ENCODE data around the gene MYO5A. TPM values are rescaled to one million over a fixed set of nuclear protein-coding genes. Genes with fewer than 3 reads are reported as not detected.

Gene MYO5A
- total RNA-seq, 1 experiment from 2014 or later = 29.2 TPM

DNA sequence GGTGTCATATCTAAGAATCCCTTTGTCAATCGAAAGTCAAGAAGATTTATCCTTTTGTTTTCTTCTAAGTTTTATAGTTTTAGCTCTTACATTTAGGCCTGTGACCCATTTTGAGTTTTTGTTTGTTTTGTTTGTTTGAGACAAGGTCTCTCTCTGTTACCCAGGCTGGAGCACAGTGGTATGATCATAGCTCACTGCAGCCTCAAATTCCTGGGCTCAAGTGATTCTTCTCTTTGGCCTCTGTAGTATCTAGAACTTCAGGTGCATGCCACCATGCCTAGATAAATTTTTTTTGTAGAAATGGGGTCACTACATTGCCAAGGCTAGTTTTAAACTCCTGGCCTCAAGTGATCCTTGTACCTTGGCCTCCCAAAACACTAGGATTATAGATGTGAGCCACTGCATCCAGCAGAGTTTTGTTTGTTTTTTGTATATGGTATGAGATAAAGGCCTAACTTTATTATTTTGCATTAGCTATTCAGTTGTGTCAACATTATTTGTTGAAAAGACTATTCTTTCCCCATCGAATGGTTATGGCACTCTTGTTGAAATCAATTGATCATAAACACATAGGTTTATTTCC is 227.3 kb downstream of the MYO5A start:
- no peak overlapping the region for H3K4me3 Mint-ChIP-seq
- no peak for TF ChIP-seq ELF4 (CRISPR knock-in tag; IDR thresholded peaks at IDR 0.05; ENCODE audit: low read depth)
- no peak for TF ChIP-seq ETV6 (CRISPR knock-in tag; IDR thresholded peaks at IDR 0.05)
- TF ChIP-seq ATF1 (CRISPR knock-in tag; IDR thresholded peaks at IDR 0.05) = no peak
- TF ChIP-seq CREM (CRISPR knock-in tag; IDR thresholded peaks at IDR 0.05) = no peak
- TF ChIP-seq, protein P1, sequence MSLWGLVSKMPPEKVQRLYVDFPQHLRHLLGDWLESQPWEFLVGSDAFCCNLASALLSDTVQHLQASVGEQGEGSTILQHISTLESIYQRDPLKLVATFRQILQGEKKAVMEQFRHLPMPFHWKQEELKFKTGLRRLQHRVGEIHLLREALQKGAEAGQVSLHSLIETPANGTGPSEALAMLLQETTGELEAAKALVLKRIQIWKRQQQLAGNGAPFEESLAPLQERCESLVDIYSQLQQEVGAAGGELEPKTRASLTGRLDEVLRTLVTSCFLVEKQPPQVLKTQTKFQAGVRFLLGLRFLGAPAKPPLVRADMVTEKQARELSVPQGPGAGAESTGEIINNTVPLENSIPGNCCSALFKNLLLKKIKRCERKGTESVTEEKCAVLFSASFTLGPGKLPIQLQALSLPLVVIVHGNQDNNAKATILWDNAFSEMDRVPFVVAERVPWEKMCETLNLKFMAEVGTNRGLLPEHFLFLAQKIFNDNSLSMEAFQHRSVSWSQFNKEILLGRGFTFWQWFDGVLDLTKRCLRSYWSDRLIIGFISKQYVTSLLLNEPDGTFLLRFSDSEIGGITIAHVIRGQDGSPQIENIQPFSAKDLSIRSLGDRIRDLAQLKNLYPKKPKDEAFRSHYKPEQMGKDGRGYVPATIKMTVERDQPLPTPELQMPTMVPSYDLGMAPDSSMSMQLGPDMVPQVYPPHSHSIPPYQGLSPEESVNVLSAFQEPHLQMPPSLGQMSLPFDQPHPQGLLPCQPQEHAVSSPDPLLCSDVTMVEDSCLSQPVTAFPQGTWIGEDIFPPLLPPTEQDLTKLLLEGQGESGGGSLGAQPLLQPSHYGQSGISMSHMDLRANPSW (CRISPR knock-in tag; conservative IDR thresholded peaks at IDR 0.05; ENCODE audit: low read depth) = no peak
- TF ChIP-seq, protein P2, sequence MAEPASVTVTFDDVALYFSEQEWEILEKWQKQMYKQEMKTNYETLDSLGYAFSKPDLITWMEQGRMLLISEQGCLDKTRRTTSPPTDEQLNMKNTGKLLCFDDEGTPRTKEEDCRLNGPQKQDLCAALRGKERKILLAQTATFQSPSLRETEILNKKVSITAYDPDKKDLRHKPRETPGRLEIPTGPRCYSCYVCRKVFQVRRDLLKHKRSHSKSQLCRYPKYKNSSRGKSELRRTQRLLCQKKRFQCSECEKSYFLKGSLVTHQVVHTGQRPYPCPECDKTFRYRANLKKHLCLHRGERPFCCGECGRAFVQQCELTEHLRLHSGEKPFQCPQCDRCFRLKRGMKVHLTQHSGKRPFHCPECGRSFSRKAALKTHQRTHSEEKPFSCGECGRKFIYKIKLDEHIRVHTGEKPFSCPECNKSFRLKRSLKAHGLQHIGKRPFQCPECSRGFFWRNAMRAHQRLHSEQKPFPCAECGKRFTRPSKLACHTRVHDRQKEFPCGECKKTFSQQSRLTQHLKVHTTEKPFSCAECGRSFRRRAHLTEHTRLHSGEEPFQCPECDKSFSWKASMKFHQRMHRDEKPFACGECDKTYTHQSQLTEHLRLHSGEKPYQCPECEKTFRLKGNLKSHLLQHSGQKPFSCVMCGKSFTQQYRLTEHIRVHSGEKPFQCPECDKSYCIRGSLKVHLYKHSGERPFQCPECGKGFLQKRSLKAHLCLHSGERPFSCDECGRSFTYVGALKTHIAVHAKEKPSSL (CRISPR knock-in tag; conservative IDR thresholded peaks at IDR 0.05) = no peak
- DNase-seq (ENCODE audit: low spot score) = no peak
- peaks cover 19% of the 10 kb centered on the region for H3K9me3 Mint-ChIP-seq
- CTCF ChIA-PET = interaction anchor here (0.6 to 1.1 kb wide), 2 partner anchors 44 to 230 kb away, joined by 3 read pairs; no protein-coding TSS in a partner anchor
- peaks cover 8% of the 10 kb centered on the region; the same call in 1 of the 2 replicates for H3K36me3 Mint-ChIP-seq
- peaks cover 16% of the 10 kb centered on the region for H3K4me1 Mint-ChIP-seq
- POLR2A ChIA-PET = no interaction called here
- no peak overlapping the region for H3K27ac Mint-ChIP-seq
- H3K27me3 Mint-ChIP-seq (ENCODE audit: low read depth) = no peaks in the 10 kb centered on the region
- peak; percentile 26; the same call in 1 of the 2 replicates for ATAC-seq

DNA sequence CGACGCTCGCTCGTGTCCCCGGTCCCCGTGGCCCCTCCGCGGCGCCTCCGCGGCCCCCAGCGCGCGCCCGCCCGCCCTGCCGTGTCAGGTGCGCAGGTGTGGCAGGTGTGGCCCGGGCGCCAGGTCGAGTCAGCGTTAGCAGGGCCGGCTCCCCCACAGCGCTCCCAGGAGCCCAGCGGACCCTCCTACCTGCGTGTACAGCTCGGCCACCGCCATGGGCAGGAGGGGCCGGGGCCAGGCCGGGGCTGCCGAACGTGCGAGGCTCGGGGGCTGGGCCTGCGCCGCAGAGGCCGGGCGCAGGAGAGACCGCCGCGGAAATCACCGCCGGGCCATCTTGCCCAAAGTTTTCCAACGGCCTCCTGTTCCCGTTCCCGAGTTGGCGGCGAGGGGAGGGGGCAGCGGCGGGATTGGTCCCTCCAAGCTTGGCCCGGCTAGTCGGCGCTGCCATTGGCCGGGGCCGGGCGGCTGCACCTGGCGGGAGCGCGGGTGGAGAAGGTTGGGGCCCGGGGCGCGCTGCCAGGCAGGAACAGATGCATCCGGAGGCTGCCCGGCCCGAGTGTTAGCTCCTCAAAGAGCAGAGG is 233.2 kb downstream of the MYO5A start, which contains the start of gene MYO5C:
Gene MYO5C, minus strand, starts transcription at position 384 of the 581 bp plus-strand sequence. Its CDS starts 168 bp downstream, at position 216.
- H3K4me3 Mint-ChIP-seq = peak within 1 kb of the TSS; percentile 72
- H3K36me3 Mint-ChIP-seq = peaks cover 17% of the 10 kb centered on the region
- DNase-seq (ENCODE audit: low spot score) (peak; percentile 93), ATAC-seq (peak; percentile 97)
- H3K9me3 Mint-ChIP-seq = peaks cover 6% of the 10 kb centered on the region
- ChIA-PET POLR2A (interaction anchor here (0.9 to 1.4 kb wide), 3 partner anchors 34 to 155 kb away, joined by 3 to 6 read pairs (median 5); no protein-coding TSS in a partner anchor), CTCF (interaction anchor here (0.6 to 2.1 kb wide), 9 partner anchors 33 to 440 kb away, joined by 3 to 8 read pairs (median 4); no protein-coding TSS in a partner anchor)
- peaks cover 20% of the 10 kb centered on the region for H3K4me1 Mint-ChIP-seq
- H3K27ac Mint-ChIP-seq = no peak within 1 kb of the TSS
- H3K27me3 Mint-ChIP-seq (ENCODE audit: low read depth) = no peaks in the 10 kb centered on the region
- TF ChIP-seq TCF7 (CRISPR knock-in tag; IDR thresholded peaks at IDR 0.05; ENCODE audit: low read depth) = no peak
- no peak for TF ChIP-seq ZNF263 (CRISPR knock-in tag; IDR thresholded peaks at IDR 0.05; ENCODE audit: low read depth)
- TF ChIP-seq GTF2I (CRISPR knock-in tag; conservative IDR thresholded peaks at IDR 0.05) = no peak
- TF ChIP-seq NFYB (CRISPR knock-in tag; conservative IDR thresholded peaks at IDR 0.05; ENCODE audit: low read depth) = peak; percentile 74
- peak; percentile 64 for TF ChIP-seq MYBL2 (CRISPR knock-in tag; IDR thresholded peaks at IDR 0.05)
- 0 out of 2 replicates have a peak, but pooled peaks have one; percentile 49 for TF ChIP-seq CREM (CRISPR knock-in tag; IDR thresholded peaks at IDR 0.05)
- no peak for TF ChIP-seq PRRX2 (CRISPR knock-in tag; IDR thresholded peaks at IDR 0.05)
- TF ChIP-seq GRHL2 (CRISPR knock-in tag; IDR thresholded peaks at IDR 0.05; ENCODE audit: insufficient replicate concordance, severe bottlenecking) = no peak
- TF ChIP-seq, protein P3, sequence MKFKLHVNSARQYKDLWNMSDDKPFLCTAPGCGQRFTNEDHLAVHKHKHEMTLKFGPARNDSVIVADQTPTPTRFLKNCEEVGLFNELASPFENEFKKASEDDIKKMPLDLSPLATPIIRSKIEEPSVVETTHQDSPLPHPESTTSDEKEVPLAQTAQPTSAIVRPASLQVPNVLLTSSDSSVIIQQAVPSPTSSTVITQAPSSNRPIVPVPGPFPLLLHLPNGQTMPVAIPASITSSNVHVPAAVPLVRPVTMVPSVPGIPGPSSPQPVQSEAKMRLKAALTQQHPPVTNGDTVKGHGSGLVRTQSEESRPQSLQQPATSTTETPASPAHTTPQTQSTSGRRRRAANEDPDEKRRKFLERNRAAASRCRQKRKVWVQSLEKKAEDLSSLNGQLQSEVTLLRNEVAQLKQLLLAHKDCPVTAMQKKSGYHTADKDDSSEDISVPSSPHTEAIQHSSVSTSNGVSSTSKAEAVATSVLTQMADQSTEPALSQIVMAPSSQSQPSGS (CRISPR knock-in tag; IDR thresholded peaks at IDR 0.05; ENCODE audit: borderline replicate concordance, low read depth) = no peak
- TF ChIP-seq, protein P4, sequence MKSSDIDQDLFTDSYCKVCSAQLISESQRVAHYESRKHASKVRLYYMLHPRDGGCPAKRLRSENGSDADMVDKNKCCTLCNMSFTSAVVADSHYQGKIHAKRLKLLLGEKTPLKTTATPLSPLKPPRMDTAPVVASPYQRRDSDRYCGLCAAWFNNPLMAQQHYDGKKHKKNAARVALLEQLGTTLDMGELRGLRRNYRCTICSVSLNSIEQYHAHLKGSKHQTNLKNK (CRISPR knock-in tag; IDR thresholded peaks at IDR 0.05) = no peak
- TF ChIP-seq TP53 (CRISPR knock-in tag; IDR thresholded peaks at IDR 0.05) = peak; percentile 62; the same call in 1 of the 2 replicates
- TF ChIP-seq, protein P5, sequence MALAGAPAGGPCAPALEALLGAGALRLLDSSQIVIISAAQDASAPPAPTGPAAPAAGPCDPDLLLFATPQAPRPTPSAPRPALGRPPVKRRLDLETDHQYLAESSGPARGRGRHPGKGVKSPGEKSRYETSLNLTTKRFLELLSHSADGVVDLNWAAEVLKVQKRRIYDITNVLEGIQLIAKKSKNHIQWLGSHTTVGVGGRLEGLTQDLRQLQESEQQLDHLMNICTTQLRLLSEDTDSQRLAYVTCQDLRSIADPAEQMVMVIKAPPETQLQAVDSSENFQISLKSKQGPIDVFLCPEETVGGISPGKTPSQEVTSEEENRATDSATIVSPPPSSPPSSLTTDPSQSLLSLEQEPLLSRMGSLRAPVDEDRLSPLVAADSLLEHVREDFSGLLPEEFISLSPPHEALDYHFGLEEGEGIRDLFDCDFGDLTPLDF (CRISPR knock-in tag; IDR thresholded peaks at IDR 0.05) = peak; percentile 47; the same call in 1 of the 2 replicates
- TF ChIP-seq OVOL2 (CRISPR knock-in tag; IDR thresholded peaks at IDR 0.05; ENCODE audit: borderline replicate concordance) = no peak
- TF ChIP-seq ZNF219 (CRISPR knock-in tag; IDR thresholded peaks at IDR 0.05; ENCODE audit: borderline replicate concordance) = no peak
- no peak for TF ChIP-seq ZNF396 (CRISPR knock-in tag; IDR thresholded peaks at IDR 0.05; ENCODE audit: borderline replicate concordance)
- TF ChIP-seq, protein P6, sequence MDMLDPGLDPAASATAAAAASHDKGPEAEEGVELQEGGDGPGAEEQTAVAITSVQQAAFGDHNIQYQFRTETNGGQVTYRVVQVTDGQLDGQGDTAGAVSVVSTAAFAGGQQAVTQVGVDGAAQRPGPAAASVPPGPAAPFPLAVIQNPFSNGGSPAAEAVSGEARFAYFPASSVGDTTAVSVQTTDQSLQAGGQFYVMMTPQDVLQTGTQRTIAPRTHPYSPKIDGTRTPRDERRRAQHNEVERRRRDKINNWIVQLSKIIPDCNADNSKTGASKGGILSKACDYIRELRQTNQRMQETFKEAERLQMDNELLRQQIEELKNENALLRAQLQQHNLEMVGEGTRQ (CRISPR knock-in tag; IDR thresholded peaks at IDR 0.05) = no peak; the same call in 1 of the 2 replicates
- no peak for TF ChIP-seq TEAD4 (CRISPR knock-in tag; IDR thresholded peaks at IDR 0.05)
